Caco-2 (cell line): ENCODE measurements around the gene AUTS2. TPM values are rescaled to one million over a fixed set of nuclear protein-coding genes. Genes with fewer than 3 reads are reported as not detected.
A peak's percentile ranks its signal among the peaks of the same experiment; 100 is the strongest.

Source experiments
- BruUV-seq: library from RNA; stranded (reverse); fragments of 400-500 nt; replicated peaks from 2 replicates; lab custom pipeline; 2021; lab: Mats Ljungman, UMichigan
- CTCF ChIA-PET: fragments of 300-600 bp; sonication (Branson Sonifier 250); formaldehyde crosslinking; loops from one replicate; lab custom pipeline; 2022; ENCODE audit warnings: antibody characterized with exemption; lab: Charles Lee
- POLR2A ChIA-PET: fragments of 300-600 bp; sonication (Branson Sonifier 250); formaldehyde crosslinking; loops from one replicate; lab custom pipeline; 2022; ENCODE audit warnings: antibody characterized with exemption; lab: Charles Lee
- DNase-seq, 2 experiments: peaks; one replicate each; pipeline versions ENCODE4 v3.0.0 to v3.0.0-alpha.2; 2020 to 2022
- H3K27me3 ChIP-seq: replicated peaks from 2 replicates; pipeline ENCODE4 v1.6.0; 2011; ENCODE audit warnings: low read length; ENCODE audit not compliant: control insufficient read depth, insufficient read depth
- H3K36me3 ChIP-seq: 2 replicates; pipeline ENCODE4 v1.5.1; 2011; ENCODE audit warnings: low read length; ENCODE audit not compliant: control insufficient read depth, insufficient read depth
- H3K4me1 ChIP-seq: fragments of 250-450 bp; sonication (Bioruptor Pico); 2 replicates; pipeline ENCODE4 v1.5.1; 2020; ENCODE audit warnings: mild to moderate bottlenecking
- H3K4me3 ChIP-seq: 2 replicates; pipeline ENCODE4 v1.5.1; 2011; ENCODE audit warnings: low read depth, mild to moderate bottlenecking, control low read depth, low read length
- H3K9me3 ChIP-seq: fragments of 250-450 bp; sonication (Bioruptor Pico); 2 replicates; pipeline ENCODE4 v1.5.1; 2020; ENCODE audit warnings: mild to moderate bottlenecking, moderate library complexity
- H3K27ac Mint-ChIP-seq: one replicate; pipeline ENCODE4 v1.8.0; 2022; ENCODE audit warnings: mixed read lengths; ENCODE audit not compliant: unreplicated experiment
- H3K27me3 Mint-ChIP-seq: one replicate; pipeline ENCODE4 v1.8.0; 2022; ENCODE audit warnings: mixed read lengths; ENCODE audit not compliant: insufficient read depth, unreplicated experiment
- H3K36me3 Mint-ChIP-seq: one replicate; pipeline ENCODE4 v1.8.0; 2022; ENCODE audit warnings: mild to moderate bottlenecking, mixed read lengths; ENCODE audit not compliant: insufficient read depth, unreplicated experiment
- H3K4me1 Mint-ChIP-seq: one replicate; pipeline ENCODE4 v1.8.0; 2022; ENCODE audit warnings: low read depth, mixed read lengths; ENCODE audit not compliant: unreplicated experiment
- H3K4me3 Mint-ChIP-seq: one replicate; pipeline ENCODE4 v1.8.0; 2022; ENCODE audit warnings: mild to moderate bottlenecking, moderate library complexity, mixed read lengths; ENCODE audit not compliant: unreplicated experiment
- H3K9me3 Mint-ChIP-seq: one replicate; pipeline ENCODE4 v1.8.0; 2022; ENCODE audit warnings: mixed read lengths; ENCODE audit not compliant: unreplicated experiment
- CTCF ChIP-seq, 2 experiments: fragments of 200-600 bp in 1 of 2; IDR thresholded peaks; 1 replicate in 1 of 2; 2 replicates in 1 of 2; pipeline versions ENCODE4 v1.5.1 to v1.8.0; 2011 to 2022; ENCODE audit warnings: antibody characterized with exemption in 1 of 2, control low read depth in 1 of 2, inconsistent platforms in 1 of 2, low read depth in 1 of 2, low read length in 1 of 2, mild to moderate bottlenecking in 1 of 2, moderate library complexity in 1 of 2; ENCODE audit not compliant: insufficient read depth in 1 of 2, severe bottlenecking in 1 of 2, unreplicated experiment in 1 of 2
- intact Hi-C: fragments of 100-400 bp; cut with micrococcal nuclease; formaldehyde crosslinking; loops from one replicate; pipeline ENCODE4 v1.10.0; 2022; ENCODE audit not compliant: unreplicated experiment
- total RNA-seq: library from RNA; stranded (reverse); gene quantifications from 2 replicates; pipeline ENCODE4 v1.2.3, GENCODE V29; 2022

AUTS2 gene
- total RNA-seq, 1 experiment from 2014 or later, result 37.1 TPM

GRCh38 chr7:69932034-69932628 lies 333.9 kb downstream of the AUTS2 start:
- ChIA-PET CTCF (interaction anchor here (0.5 to 1.0 kb wide), 3 partner anchors 95 to 1753 kb away, joined by 3 read pairs; no protein-coding TSS in a partner anchor), POLR2A (no interaction called here)
- H3K36me3 ChIP-seq, result no peaks in the 10 kb centered on the region
- Mint-ChIP-seq H3K4me3 (no peak overlapping the region), H3K27ac (no peak overlapping the region), H3K4me1 (no peaks in the 10 kb centered on the region), H3K27me3 (peaks cover 12% of the 10 kb centered on the region), H3K36me3 (no peaks in the 10 kb centered on the region), H3K9me3 (no peaks in the 10 kb centered on the region)
- no peaks in the 10 kb centered on the region for H3K4me1 ChIP-seq
- no peaks in the 10 kb centered on the region for H3K27me3 ChIP-seq
- peak in 1 of 2 experiments; percentile 20 for DNase-seq
- BruUV-seq, result no TSS peak
- TF ChIP-seq CTCF (IDR thresholded peaks at IDR 0.05; ENCODE audit: insufficient read depth in 1 of 2, low read depth in 1 of 2, low read length in 1 of 2, severe bottlenecking in 1 of 2, unreplicated experiment in 1 of 2), result peak; percentile 50 to 69
- no peak overlapping the region for H3K4me3 ChIP-seq
- intact Hi-C loops, result loop anchor here (1.0 kb wide), 1 partner anchor 109 kb away; no protein-coding TSS in a partner anchor
- H3K9me3 ChIP-seq, result no peaks in the 10 kb centered on the region

- POLR2A ChIA-PET, result no interaction called here
- CTCF ChIA-PET, result interaction anchor here (0.6 kb wide), 2 partner anchors 133 to 173 kb away, joined by 3 read pairs; no protein-coding TSS in a partner anchor
- no peaks in the 10 kb centered on the region for H3K9me3 ChIP-seq
- H3K27me3 ChIP-seq, result no peaks in the 10 kb centered on the region
- intact Hi-C loops, result no loop called here
- H3K9me3 Mint-ChIP-seq, result no peaks in the 10 kb centered on the region
- no peak overlapping the region for H3K4me3 Mint-ChIP-seq
- peaks cover 12% of the 10 kb centered on the region for H3K27me3 Mint-ChIP-seq
- H3K27ac Mint-ChIP-seq, result no peak overlapping the region
- TF ChIP-seq CTCF (IDR thresholded peaks at IDR 0.05; ENCODE audit: insufficient read depth in 1 of 2, low read depth in 1 of 2, low read length in 1 of 2, severe bottlenecking in 1 of 2, unreplicated experiment in 1 of 2), result no peak
- no peaks in the 10 kb centered on the region for H3K36me3 ChIP-seq
- H3K36me3 Mint-ChIP-seq, result no peaks in the 10 kb centered on the region
- BruUV-seq, result no TSS peak
- DNase-seq, result no peak
- H3K4me1 ChIP-seq, result no peaks in the 10 kb centered on the region
- H3K4me3 ChIP-seq, result no peak overlapping the region
- no peaks in the 10 kb centered on the region for H3K4me1 Mint-ChIP-seq
Measured at GRCh38 chr7:69934144-69934903, 336.0 kb downstream of the AUTS2 start.

- TF ChIP-seq CTCF (IDR thresholded peaks at IDR 0.05; ENCODE audit: insufficient read depth in 1 of 2, low read depth in 1 of 2, low read length in 1 of 2, severe bottlenecking in 1 of 2, unreplicated experiment in 1 of 2), result no peak
- H3K27me3 ChIP-seq, result no peaks in the 10 kb centered on the region
- no peak overlapping the region for H3K4me3 ChIP-seq
- ChIA-PET CTCF (interaction anchor here (0.6 kb wide), 2 partner anchors 133 to 172 kb away, joined by 3 read pairs; no protein-coding TSS in a partner anchor), POLR2A (no interaction called here)
- H3K36me3 Mint-ChIP-seq, result no peaks in the 10 kb centered on the region
- H3K4me3 Mint-ChIP-seq, result no peak overlapping the region
- DNase-seq, result no peak
- H3K9me3 ChIP-seq, result no peaks in the 10 kb centered on the region
- H3K9me3 Mint-ChIP-seq, result no peaks in the 10 kb centered on the region
- H3K36me3 ChIP-seq, result no peaks in the 10 kb centered on the region
- no TSS peak for BruUV-seq
- intact Hi-C loops, result no loop called here
- no peaks in the 10 kb centered on the region for H3K4me1 Mint-ChIP-seq
- no peak overlapping the region for H3K27ac Mint-ChIP-seq
- H3K27me3 Mint-ChIP-seq, result peaks cover 6% of the 10 kb centered on the region
- no peaks in the 10 kb centered on the region for H3K4me1 ChIP-seq
Measured at GRCh38 chr7:69935107-69935506, 336.8 kb downstream of the AUTS2 start.
